K562 (cell line): ENCODE data around the gene SREBF1. TPM values are rescaled to one million over a fixed set of nuclear protein-coding genes. Genes with fewer than 3 reads are reported as not detected.

ENCODE experiments used
- CHD7 ChIP-seq: fragments of 200-600 bp; sonication (generic); IDR thresholded peaks from one replicate; pipeline ENCODE4 v1.6.1; 2012; ENCODE audit warnings: mild to moderate bottlenecking, low read depth, low read length, inconsistent platforms
- polyA plus RNA-seq, 8 experiments: library from polyadenylated mRNA; depleted of rRNA in 4 of 8; stranded (reverse) in 5 of 8; unstranded in 3 of 8; fragments of >200 nt; fragmentation: Nextera tagmentation in 2 of 8; fragmentation: Illumina TruSeq in 1 of 8; extraction: Ambion mirVana in 2 of 8; extraction: Trizol in 1 of 8; gene quantifications; 2 replicates each; pipeline versions ENCODE4 v1.2.1 to v1.2.3, GENCODE V29; 2011 to 2014; ENCODE audit warnings: inconsistent platforms in 1 of 8, missing spikeins in 1 of 8
- total RNA-seq, 7 experiments: library from RNA; depleted of rRNA in 6 of 7; stranded (reverse); fragments of >200 nt in 6 of 7; fragmentation: Illumina TruSeq in 2 of 7; extraction: Trizol in 2 of 7; gene quantifications; 2 replicates each; pipeline versions ENCODE4 v1.2.1 to v1.2.3, GENCODE V29; 2011 to 2021; ENCODE audit warnings: low replicate concordance in 1 of 7

SREBF1 gene
- total and polyA plus RNA-seq, 9 of the 15 experiments (the other 6 are each of a cell fraction or from before 2014, with no cell fraction given) = 1.6 to 169 (median 69.4) TPM

GRCh38 chr17:17851103-17852002, 14.6 kb upstream of the SREBF1 start (continued):
- no peak for TF ChIP-seq CHD7
